GM18526 (cell line): ENCODE measurements around the gene RASA4B.

ENCODE experiments used
- POLR2A ChIP-seq: IDR thresholded peaks from 3 replicates; pipeline ENCODE4 v1.6.1; 2011; ENCODE audit not compliant: insufficient read length; ENCODE audit errors: extremely low read depth

The RASA4B gene

GRCh38 chr7:102446387-102447156 lies 71.0 kb downstream of the RASA4B start:
- no peak for TF ChIP-seq POLR2A

- no peak for TF ChIP-seq POLR2A
Observed at GRCh38 chr7:102445674-102446071, 71.9 kb downstream of the RASA4B start.

- no peak for TF ChIP-seq POLR2A
Observed at GRCh38 chr7:102444961-102445673, 72.5 kb downstream of the RASA4B start.

GRCh38 chr7:102439963-102440795 lies 77.4 kb downstream of the RASA4B start:
- no peak for TF ChIP-seq POLR2A

GRCh38 chr7:102436118-102436517 lies 81.5 kb downstream of the RASA4B start:
- TF ChIP-seq POLR2A = no peak

GRCh38 chr7:102434039-102434486 lies 83.5 kb downstream of the RASA4B start:
- no peak for TF ChIP-seq POLR2A

- peak; percentile 65 for TF ChIP-seq POLR2A
Observed at GRCh38 chr7:102433219-102434038, 84.1 kb downstream of the RASA4B start, which contains the start of gene ORAI2. Gene ORAI2 (plus strand): TSS chr7:102433575. CDS start chr7:102438957, 5,382 bp downstream.
